ENCODE measurements around the gene HMX2.
"Not testable (repeated sequence)": the region's sequence is repeated elsewhere in the genome, so short reads cannot be mapped to it uniquely, and the experiment has no call there.

The HMX2 gene

DNA sequence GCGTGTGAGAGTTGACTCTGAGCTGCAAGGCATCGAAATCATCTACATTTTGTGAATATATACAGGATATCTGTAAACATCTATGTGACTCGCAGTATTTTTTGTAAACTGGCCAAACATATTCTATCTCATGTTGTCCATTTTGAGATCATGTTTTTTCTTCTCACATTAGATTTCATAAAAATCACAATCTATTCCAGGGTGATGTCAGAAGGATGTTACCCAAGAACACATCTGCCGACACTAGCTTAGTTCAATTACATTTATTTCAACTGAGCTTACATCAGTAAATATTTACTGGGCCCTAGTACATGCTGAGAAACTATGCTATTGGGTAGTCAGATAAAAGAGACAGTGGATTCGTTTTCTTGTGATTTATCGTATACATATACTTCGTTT is 3.8 kb downstream of the HMX2 start:
- no peak for DNase-seq (ENCODE audit: low read depth)

DNA sequence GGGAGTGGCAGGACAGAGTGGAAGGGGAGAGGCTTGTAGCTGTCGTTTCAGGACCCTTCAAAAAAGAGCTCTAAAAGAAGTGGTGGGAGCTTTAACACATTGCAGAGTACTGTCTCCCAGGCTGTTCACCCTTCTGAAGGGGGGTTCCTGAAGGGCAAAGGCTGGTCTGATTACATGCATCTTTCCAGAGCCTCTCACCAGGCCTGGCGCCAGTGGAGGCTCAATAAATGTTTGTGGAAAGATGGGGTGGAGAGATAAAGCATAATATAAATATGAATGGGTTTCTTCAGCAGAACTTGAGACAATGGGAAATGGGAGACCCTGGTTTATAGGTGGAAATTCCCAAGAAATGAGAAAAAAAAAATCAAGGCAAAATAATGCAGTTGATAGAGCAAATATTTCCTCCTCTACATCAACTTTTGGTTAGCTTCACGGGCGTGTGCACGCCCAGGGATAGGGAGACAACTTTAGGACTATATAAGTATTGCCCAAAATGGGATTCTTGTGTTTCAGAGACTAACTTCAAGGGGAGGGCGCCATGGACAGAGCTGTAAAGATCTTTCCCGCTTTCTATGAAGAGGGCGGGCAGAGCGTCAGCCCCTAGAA is 5.7 kb downstream of the HMX2 start:
- DNase-seq (ENCODE audit: low read depth) = no peak

DNA sequence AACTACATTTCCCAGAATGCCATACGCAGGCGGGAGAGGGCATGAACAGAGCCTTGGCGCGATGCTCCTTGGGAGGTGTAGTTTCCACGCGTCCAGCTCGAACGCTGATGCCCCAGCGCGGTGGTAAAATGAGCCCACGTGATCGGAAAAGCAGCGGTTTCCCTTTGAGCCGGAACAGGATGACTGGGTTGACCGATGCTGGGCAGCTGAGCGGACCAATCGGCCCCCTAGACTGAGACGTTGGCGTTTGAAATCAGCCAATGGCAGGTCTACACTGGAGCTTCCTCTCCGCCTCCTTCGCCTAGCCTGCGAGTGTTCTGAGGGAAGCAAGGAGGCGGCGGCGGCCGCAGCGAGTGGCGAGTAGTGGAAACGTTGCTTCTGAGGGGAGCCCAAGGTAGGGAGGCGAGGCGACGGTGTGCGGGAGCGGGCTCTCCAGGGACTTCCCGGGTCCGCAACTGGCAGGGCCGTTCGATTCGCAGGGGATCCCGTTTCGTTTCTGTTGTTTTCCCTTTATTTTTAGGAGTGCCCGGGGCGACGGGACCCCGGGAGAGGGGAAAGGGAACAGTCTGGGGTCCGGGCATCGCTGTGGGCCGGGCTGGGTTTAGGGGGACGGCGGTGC is 6.3 kb downstream of the HMX2 start, which contains the start of gene BUB3:
BUB3 (plus strand) TSS at position 311 of the 619 bp plus-strand sequence. CDS start 516 bp downstream, outside the sequence.
- DNase-seq (ENCODE audit: low read depth) = peak; percentile 100

DNA sequence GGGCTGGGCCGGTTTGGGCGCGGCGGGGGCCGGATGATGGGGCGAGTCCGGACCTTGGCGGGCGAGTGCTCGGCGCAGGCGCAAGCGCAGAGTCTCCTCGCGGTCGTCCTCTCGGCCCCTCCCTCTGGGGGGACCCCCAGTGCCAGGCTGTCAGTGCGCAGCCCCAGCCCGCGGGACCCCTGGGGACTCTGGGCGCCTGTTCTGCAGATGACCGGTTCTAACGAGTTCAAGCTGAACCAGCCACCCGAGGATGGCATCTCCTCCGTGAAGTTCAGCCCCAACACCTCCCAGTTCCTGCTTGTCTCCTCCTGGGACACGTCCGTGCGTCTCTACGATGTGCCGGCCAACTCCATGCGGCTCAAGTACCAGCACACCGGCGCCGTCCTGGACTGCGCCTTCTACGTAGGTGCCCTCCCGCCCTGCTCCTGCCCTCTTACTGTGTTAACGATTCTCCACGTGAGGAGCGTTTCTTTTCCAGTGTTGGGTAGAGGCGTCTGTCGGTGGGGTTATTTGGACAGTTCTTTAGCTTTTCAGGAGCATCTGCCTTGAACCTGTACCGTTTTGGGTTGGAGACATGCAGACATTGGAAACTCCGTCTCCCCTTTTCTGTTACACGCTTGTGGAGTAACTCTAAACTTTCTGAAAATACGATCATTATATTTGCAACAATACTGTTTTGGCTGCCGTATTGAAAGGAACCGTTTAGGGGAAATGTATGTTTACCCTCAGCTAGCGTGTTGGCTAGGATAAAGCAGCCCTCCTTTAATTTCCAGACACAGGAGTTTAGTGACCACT is 7.0 kb downstream of the HMX2 start:
- peak; percentile 64 for DNase-seq (ENCODE audit: low read depth)

DNA sequence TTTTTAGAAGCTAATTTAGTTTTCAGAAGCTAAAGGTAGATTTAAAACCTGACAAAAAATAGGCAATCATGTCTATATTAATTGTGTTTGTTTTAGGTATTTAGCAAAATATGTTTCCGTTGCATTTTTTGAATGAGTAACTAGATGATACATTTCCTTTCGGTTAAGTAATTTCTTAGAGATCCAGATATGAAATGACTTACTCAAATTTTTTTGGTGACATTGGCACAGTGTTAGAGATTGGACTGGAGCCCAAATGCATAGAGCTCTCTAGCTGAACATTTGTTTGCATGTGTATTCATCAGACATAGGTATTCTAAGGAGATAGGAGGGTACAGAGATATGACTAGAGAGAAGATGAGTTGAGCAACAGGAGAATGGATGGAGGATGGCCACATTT is 8.1 kb downstream of the HMX2 start:
- DNase-seq (ENCODE audit: low read depth) = peak; percentile 68

DNA sequence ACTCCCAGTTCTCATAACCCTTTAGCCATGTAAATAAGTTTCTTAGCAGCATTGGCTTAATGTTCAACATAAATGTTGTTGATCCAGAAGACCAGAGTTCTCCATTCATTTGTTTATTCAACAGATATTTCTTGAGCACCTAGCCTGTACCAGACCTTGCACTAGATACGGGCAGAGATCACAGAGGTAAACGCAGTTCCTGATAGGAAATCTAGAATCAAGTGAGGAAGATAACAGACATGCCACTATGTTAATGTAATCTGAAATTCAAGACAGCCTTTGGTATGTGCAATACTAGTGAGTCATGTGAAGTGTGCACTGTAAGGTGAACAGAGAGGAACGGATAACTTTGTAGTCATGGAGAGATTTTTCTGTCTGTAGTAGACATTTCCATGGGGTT is 9.3 kb downstream of the HMX2 start:
- peak; percentile 61 for DNase-seq (ENCODE audit: low read depth)

DNA sequence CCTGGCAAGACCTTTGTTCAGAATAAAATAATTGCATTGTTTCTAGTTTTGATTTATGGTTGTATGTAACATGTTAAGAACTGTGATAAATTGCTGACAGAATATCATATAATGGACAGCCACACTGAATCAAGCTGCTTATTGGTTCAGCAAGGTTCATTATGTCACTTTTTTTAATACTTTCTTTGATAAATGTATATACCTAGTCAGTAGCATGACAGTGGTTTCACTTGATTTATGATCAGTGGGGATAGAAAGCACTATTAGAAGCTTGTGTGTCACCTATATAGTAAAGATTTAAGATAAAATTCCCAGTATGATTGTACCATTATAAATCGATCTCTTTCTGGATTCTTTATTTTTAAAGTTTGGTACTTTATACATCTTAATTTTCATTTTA is 10.7 kb downstream of the HMX2 start:
- no peak for DNase-seq (ENCODE audit: low read depth)

DNA sequence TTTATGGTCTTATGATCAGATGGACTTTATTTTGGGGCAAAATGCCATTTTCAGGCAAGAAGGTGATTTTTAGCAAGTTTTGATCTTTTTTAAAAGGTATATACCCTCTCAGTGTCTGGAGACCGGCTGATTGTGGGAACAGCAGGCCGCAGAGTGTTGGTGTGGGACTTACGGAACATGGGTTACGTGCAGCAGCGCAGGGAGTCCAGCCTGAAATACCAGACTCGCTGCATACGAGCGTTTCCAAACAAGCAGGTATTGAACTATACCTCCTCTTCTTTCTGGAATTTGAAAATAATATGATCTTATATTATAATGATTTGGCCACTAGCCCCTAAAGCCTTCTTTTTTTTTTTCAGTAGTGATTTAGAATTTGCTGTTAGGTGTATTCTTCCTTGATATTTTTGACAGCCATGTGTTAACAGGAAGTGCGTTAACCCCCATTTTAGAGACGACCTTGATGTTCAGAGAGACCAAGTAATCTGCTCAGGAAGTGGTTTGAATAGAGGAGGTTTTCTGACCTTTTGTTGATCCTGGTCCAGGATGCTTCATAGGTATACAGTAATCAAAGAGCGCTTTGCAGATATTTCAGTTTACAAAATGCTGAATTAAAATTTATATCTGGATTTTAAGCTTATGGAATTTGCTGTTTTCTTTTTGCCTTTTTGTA is 12.5 kb downstream of the HMX2 start:
- no peak for DNase-seq (ENCODE audit: low read depth)

DNA sequence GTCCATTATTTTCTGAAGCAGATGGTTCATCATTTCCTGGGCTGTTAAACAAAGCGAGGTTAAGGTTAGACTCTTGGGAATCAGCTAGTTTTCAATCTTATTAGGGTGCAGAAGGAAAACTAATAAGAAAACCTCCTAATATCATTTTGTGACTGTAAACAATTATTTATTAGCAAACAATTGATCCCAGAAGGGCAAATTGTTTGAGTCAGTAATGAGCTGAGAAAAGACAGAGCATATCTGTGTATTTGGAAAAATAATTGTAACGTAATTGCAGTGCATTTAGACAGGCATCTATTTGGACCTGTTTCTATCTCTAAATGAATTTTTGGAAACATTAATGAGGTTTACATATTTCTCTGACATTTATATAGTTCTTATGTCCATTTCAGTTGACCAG is 16.4 kb downstream of the HMX2 start:
- DNase-seq (ENCODE audit: low read depth) = no peak

DNA sequence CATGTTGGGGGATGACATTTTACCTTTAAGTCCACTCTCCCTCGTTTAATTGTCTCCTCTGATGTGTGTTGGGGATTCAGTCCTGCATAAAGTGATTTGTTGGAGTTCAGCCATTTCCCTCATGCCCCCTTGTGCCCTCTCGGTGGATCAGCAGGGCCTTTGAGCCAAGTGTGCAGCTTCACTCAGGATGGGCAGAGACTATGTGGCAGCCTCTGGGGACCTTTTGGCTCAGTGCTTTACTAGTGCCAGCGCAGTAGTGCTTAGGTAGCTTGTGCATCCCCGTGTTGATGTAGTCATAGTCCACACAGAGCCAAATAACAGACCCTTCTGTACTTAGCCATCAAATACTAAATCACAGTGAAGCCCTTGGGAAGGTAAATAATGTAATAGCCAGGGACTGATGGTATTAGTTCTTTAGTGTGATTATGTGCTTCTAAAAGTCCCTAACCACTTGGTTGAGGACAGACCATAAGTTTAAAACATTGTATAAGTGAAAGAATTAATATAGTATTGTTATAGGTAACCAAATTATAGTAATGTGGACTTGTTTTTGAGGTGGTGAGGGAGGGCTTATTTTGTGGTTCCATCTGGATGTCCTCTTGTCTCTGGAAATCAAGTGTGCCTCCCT is 17.6 kb downstream of the HMX2 start:
- no peak for DNase-seq (ENCODE audit: low read depth)

DNA sequence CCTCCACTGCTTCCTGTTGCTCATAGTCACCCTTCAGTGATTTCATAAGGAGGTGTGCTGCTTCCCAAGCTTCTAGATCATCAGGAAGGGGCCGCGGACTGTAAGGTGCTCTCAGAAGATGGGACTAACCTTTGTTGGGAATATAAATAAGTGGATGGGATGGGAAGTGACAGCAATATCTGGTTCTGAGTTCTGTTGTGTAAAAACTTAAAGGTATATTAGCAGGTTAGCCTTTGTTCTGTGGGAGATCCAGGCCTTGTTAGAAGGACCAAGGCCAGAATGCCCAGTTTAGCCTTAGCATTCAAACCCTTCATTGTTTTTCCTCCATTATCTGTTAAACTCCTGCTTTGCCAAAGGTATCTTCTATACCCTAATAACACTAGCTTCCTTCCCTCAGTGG is 18.7 kb downstream of the HMX2 start:
- no peak for DNase-seq (ENCODE audit: low read depth)

DNA sequence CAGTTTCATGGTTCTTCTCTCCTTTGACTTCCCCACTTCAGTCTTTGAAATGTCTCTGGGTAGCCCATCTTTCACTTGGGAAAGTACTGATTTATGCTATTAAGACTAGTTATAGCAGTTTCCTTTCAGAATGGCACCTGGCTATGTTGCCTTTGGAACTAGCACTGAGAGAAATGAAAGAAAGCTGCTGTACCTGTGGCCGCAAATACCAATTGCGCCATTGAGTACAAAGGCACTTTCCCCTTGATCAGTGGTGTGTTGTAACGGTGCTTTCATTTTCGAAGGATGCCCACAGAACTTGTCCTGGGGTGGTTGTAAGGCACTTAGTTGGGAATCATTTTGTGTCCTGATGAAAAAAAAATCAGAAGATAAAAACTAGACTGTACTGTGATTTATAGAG is 23.0 kb downstream of the HMX2 start:
- DNase-seq (ENCODE audit: low read depth) = no peak

DNA sequence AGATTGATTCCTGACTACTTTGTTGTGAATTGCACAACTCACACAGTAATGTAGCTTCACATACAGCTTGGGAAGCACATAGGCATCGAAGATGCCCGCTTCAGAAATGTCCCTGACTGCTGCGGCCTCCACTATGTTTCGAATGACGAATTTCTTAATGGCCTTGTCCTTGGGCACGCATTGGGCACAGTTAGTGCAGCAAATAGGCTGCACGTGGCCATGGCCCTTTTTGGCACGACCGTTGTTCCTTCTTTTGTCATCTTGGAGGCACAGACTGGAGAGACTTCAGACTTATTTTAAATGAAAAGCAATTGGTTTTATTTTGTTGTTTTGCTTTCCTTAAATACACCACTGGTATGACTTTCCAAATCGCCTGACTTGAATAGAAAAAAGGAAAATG is 23.7 kb downstream of the HMX2 start:
- DNase-seq (ENCODE audit: low read depth) = not testable (repeated sequence)

DNA sequence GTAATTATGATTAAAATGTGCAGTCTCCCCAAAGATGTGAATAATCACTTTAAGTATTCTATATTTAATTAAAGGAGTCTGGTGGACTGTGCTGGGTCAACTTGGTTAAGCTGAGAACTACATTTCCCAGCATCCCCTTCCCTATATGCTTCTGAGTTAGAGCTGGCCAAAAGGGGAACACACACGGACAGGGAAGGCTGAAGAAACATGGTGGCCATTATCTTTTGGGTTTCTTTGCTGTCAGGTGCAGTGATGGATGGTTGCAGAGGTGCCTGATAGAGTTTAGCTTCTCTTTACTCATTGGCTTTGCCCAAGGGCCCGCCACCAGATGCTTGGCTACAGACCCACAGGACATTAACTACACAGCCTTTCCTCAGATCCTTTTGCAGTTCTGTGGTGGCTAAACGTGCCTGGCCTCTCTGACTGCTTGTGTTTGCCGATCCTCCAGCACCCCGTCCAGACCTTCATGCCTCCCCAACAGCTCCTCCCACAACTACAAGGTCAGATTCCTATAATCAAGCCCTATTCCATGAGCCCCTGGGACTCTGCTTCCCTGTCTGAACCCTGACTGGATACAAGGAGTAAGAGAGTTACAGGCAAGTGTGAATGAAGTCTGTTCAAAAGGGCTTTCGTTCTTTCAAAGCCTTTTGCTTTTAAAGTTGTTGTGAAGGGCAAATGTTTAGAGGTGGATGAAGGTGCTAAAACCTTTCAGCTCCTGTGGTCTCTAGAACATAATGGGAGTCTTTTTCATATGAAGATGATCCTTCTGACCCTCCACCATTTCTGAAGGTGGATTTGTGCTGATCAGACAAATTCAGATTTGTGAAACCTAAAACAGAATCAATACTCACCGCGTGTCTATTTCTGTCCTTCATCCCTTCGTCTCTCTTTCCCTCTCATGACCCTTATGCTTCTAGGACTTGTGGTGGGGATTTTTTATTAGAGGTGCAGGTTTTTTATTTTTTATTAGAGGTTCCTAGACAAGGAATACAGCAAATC is 27.8 kb downstream of the HMX2 start:
- DNase-seq (ENCODE audit: low read depth) = no peak

DNA sequence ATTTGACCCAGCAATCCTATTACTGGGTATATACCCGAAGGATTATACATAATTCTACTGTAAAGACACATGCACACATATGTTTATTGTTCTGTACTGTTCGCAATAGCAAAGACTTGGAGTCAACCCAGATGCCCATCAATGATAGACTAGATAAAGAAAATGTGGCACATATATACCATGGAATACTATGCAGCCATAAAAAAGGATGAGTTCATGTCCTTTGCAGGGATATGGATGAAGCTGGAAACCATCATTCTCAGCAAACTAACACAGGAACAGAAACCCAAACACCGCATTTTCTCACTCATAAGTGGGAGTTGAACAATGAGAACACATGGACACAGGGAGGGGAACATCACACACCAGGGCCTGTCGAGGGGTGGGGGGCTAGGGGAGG is 30.5 kb downstream of the HMX2 start:
- not testable (repeated sequence) for DNase-seq (ENCODE audit: low read depth)

DNA sequence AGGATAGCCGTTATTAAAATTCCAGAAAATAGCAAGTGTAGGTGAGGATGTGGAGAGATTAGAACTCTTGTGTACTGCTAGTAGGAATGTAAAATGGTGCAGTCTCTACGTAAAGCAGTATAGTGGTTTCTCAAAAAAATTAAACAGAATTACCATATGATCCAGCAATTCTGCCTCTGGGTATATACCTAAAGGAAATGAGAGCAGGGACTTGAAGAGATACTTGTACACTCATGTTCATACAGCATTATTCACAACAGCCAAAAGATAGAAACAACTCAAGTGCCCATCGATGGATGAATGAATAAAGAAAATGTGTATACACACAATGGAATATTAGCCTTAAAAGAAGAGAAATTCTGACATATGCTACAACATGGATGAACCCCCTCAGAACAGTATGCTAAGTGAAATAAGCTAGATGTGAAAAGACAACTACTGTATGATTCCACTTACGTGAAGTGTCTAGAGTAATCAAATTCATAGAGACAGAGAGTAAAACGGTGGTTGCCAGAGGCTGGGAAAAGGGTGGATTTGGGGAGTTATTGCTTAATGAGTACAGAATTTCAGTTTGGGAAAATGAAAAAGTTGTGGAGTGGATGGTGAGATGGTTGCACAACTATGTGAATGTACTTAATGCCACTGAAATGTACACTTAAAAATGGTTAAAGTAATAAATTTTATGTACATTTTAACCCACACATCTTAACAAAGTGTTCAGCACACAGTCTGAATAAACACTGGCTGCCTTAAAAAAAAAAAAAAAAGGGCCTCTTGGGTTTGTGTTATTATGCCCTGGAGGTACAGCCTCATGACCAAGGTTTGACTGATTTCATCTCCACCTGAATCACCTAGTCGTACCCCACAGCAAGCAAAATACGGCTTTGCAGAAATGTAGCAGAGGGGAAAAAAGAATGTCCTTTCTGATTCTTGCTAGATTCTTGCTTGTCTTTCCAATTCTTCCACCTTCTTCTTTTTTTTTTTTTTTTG is 32.5 kb downstream of the HMX2 start:
- DNase-seq (ENCODE audit: low read depth) = no peak

DNA sequence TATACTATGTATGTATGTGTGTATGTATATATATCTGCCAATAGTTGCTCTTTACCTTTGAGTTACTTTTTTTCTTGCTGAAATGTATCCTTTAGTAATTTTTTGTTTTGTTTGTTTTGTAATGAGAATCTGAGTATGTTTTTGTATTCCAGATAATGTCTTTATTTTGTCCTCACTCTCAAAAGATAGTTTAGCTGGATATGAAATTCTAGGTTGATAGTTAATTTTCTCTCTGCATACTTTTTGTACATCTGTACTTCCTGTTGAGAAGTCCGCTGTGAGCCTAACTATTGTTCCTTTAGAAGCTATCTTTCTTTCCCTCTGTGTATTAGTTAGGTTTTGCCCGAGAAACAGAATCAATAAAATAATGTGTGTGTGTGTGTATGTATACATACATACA is 35.8 kb downstream of the HMX2 start:
- DNase-seq (ENCODE audit: low read depth) = no peak

DNA sequence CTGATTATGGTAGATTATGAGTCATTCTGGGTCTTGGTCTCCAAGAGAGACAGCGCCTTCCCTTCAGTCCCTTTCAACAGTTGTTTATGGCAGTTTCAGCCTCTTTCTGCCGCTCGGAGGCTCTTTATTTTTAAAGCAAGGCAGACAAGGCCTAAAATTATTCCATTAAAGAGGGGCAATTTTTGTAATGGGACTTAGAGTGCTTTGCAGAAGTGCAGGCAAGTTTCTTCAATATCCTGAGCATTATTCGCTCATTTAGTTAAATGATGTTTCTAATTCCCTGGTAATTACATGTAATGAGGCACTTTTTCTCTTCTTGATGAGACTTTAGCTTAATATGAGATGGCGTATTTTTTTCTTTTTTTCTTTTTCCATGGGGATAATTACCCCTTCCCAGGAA is 39.8 kb downstream of the HMX2 start:
- DNase-seq (ENCODE audit: low read depth) = no peak

DNA sequence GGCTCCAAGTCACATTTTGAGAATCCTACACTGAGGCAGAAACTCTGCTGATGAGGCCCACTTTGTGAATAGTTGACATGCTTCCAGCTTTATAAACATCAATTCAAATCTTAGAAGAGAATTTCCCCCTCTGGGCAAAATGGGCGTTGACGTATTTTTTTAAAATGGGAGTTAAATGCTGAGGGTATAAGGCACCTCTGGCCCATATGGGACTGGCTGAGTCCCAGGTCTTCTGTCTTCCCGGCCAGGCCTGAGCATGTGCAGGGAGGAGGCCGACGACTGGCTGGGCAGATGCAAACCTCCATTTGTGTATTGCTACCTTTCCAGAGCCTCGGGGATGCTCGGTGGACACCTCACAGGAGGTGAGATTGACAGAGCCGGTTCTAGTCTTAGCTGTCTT is 44.0 kb downstream of the HMX2 start:
- no peak for DNase-seq (ENCODE audit: low read depth)

DNA sequence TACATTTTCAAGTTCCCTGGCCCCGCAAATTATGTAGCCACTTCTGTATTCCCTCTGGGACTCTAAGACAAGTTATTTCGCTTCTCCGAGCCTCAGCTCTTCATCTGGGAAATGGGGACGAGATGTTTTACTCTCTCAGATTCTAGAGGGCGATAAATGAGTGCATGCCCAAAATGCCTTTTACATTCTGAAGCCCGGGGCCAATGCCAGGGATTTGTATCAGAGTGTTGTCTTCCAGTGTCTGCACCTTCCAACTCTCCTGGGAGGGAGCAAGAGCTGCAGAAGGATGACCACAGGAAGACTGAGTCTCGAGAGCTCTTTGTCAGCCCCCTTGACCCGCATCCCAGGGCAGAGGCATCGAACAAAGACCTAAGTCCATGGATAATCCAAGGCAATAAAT is 46.1 kb downstream of the HMX2 start:
- no peak for DNase-seq (ENCODE audit: low read depth)
